Lung microvascular endothelial cell (primary cell): ENCODE data around the gene YEATS2. TPM values are rescaled to one million over a fixed set of nuclear protein-coding genes. Genes with fewer than 3 reads are reported as not detected.
"Not testable (repeated sequence)": the region's sequence is repeated elsewhere in the genome, so short reads cannot be mapped to it uniquely, and the experiment has no call there.

ENCODE experiments used
- DNase-seq, 2 donors: peaks; one replicate each; pipeline versions ENCODE4 v3.0.0 to v3.0.0-alpha.2; 2010; ENCODE audit warnings: low read depth in 2 of 2
- total RNA-seq: library from RNA; depleted of rRNA; stranded (reverse); fragments of >200 nt; gene quantifications from 2 replicates; pipeline ENCODE4 v1.2.1, GENCODE V29; 2014

The YEATS2 gene
- 23.8 and 32.1 TPM in 2 replicates for total RNA-seq

- peak; percentile 67 to 78 for DNase-seq
Measured at GRCh38 chr3:183697610-183698317, at the start of gene YEATS2. YEATS2 (plus strand) TSS chr3:183697797; CDS start chr3:183715163, 17,366 bp downstream.

GRCh38 chr3:183650554-183650953, 47.0 kb upstream of the YEATS2 start:
- no peak for DNase-seq

- DNase-seq, result peak; percentile 18 to 25
Measured at GRCh38 chr3:183653209-183654064, 44.2 kb upstream of the YEATS2 start.

GRCh38 chr3:183654727-183655126, 42.9 kb upstream of the YEATS2 start:
- DNase-seq, result no peak

GRCh38 chr3:183662099-183662498, 35.5 kb upstream of the YEATS2 start:
- DNase-seq, result no peak

GRCh38 chr3:183664913-183665381, 32.6 kb upstream of the YEATS2 start:
- DNase-seq, result peak; percentile 24 to 65

GRCh38 chr3:183680061-183680460, 17.5 kb upstream of the YEATS2 start:
- no peak for DNase-seq

- DNase-seq, result no peak
Measured at GRCh38 chr3:183687705-183688104, 9.9 kb upstream of the YEATS2 start.

GRCh38 chr3:183688874-183689273, 8.7 kb upstream of the YEATS2 start:
- peak in 1 of 2 donors; percentile 12 for DNase-seq

- DNase-seq, result not testable (repeated sequence)
Measured at GRCh38 chr3:183689621-183690020, 8.0 kb upstream of the YEATS2 start.

GRCh38 chr3:183690402-183690995, 7.1 kb upstream of the YEATS2 start:
- no peak for DNase-seq

GRCh38 chr3:183692436-183692835, 5.2 kb upstream of the YEATS2 start:
- no peak for DNase-seq

- DNase-seq, result no peak
Measured at GRCh38 chr3:183695569-183696364, 1.8 kb upstream of the YEATS2 start.

GRCh38 chr3:183697123-183697609, 431 bp upstream of the YEATS2 start:
- no peak for DNase-seq

- peak; percentile 34 to 46 for DNase-seq
Measured at GRCh38 chr3:183698318-183698751, 738 bp downstream of the YEATS2 start.

- DNase-seq, result peak; percentile 15 to 45
Measured at GRCh38 chr3:183698756-183699155, 1.2 kb downstream of the YEATS2 start.

- no peak for DNase-seq
Measured at GRCh38 chr3:183699238-183699947, 1.8 kb downstream of the YEATS2 start.

GRCh38 chr3:183701744-183702143, 4.1 kb downstream of the YEATS2 start:
- DNase-seq, result no peak

GRCh38 chr3:183703892-183704291, 6.3 kb downstream of the YEATS2 start:
- DNase-seq, result not testable (repeated sequence)

- no peak for DNase-seq
Measured at GRCh38 chr3:183710231-183710630, 12.6 kb downstream of the YEATS2 start.
